ENCODE data around the gene PSMD5. TPM values are rescaled to one million over a fixed set of nuclear protein-coding genes. Genes with fewer than 3 reads are reported as not detected.

PSMD5 gene
- total RNA-seq: 10 to 100 TPM; 23.8 to 46.2 (median 30.9) TPM

DNA sequence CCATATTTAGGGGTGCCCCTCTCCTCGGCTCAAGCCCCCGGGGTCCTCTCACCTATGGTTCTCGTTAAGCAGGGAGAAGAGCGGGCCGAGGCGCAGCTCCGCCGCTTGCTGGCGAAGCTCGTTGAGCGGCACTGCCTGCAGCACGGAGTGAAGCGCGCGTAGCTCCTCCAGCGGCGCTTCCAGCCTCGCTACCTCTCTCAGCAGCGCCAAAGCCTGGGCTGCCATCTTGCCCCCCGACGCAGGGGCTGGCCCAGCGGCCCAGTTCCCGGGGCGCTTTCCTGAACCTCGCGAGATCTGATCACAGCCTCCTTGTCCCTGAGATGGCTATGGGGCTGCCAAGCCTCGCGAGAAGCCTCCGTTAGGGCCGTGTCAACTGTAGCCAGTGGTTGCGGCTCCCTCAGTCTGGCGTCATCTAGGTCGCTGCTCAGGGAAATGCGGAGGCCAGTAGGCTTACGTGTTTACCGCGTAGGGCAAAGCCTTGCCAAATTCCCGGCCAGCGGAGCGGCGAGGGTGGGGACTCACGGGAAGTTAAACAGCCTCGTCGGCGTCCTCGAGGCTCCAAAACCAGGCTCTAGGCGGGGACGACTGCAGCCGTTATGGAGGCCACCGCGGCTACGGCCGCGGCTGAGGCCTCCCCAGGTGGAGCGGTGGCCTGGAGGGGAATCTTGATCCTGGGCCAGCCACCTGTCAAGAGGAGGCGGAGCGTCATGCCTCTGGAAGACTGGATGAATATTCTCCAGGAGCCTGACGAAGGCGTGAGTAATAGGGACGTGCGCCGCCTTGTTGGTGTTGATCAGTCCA is at the start of gene PSMD5:
PSMD5 (minus strand) TSS at position 238 of the 801 bp plus-strand sequence; CDS start at position 225, 13 bp downstream.
- H3K27ac ChIP-seq: peak within 1 kb of the TSS; percentile 91 to 96 (median 94)
- H3K36me3 ChIP-seq: peaks cover 0 to 3% (median 0%) of the 10 kb centered on the region in 3 donors
- H3K4me3 ChIP-seq: peak within 1 kb of the TSS; percentile 77 to 84 (median 80)
- peaks cover 0 to 21% (median 3%) of the 10 kb centered on the region in 4 donors for H3K4me1 ChIP-seq
- H3K9me3 ChIP-seq: no peaks in the 10 kb centered on the region
- no peaks in the 10 kb centered on the region for H3K27me3 ChIP-seq
- peak; percentile 82 to 88 for TF ChIP-seq POLR2A (IDR thresholded peaks at IDR 0.05)
- TF ChIP-seq, protein P1, sequence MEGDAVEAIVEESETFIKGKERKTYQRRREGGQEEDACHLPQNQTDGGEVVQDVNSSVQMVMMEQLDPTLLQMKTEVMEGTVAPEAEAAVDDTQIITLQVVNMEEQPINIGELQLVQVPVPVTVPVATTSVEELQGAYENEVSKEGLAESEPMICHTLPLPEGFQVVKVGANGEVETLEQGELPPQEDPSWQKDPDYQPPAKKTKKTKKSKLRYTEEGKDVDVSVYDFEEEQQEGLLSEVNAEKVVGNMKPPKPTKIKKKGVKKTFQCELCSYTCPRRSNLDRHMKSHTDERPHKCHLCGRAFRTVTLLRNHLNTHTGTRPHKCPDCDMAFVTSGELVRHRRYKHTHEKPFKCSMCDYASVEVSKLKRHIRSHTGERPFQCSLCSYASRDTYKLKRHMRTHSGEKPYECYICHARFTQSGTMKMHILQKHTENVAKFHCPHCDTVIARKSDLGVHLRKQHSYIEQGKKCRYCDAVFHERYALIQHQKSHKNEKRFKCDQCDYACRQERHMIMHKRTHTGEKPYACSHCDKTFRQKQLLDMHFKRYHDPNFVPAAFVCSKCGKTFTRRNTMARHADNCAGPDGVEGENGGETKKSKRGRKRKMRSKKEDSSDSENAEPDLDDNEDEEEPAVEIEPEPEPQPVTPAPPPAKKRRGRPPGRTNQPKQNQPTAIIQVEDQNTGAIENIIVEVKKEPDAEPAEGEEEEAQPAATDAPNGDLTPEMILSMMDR (IDR thresholded peaks at IDR 0.05): peak in 2 of 6 experiments; percentile 2 to 11
- peak; percentile 95 to 99 (median 97) for DNase-seq

DNA sequence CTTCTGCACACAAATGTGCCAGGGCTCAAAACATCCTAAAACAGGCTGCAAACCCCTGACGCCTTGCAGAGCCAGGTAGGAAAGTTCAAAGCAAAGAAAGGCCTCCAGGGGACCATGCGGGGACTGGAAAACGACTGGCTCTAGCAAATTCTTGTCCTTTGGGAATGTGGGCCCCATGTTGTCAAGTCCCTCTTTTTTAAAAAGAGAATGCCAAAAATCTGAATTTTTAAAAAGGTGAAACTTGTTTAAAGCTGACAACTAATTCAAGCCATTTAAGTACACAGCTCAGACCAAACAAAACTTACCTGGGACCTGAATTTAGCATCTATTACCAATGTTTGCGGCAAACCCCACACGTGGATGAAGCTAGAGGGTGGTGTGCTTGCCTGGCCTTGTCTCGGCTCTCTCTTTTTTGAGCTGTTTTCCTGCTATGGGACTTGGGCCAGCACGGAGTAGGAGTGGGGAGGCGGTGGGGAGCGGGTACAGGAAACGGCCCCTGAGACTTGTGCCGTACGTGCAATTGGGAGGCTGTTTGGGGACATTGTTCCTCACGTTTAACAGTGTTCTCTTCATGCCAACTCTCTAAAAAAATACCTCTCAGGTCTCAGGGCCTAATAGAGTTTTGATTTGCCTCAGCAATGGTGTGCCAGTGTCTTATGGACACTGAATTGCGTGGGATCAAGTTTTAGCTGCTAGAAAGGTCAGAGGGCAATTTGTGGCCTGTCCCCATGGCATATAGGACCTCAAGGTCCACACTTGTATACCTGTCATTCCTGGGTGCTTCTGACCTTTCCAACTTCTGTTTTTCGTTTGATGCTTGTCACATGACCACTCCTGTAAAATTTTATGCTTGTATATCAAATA is 49.4 kb upstream of the PSMD5 start:
- Histone ChIP-seq H3K36me3 (no peaks in the 10 kb centered on the region), H3K4me1 (peaks cover 9 to 38% (median 27%) of the 10 kb centered on the region in 4 donors), H3K27ac (peak overlapping the region; percentile 71 to 84 (median 74)), H3K27me3 (no peaks in the 10 kb centered on the region), H3K4me3 (no peak overlapping the region), H3K9me3 (no peaks in the 10 kb centered on the region)
- TF ChIP-seq, protein P1 (IDR thresholded peaks at IDR 0.05): no peak
- no peak for TF ChIP-seq POLR2A (IDR thresholded peaks at IDR 0.05)
- DNase-seq: no peak

DNA sequence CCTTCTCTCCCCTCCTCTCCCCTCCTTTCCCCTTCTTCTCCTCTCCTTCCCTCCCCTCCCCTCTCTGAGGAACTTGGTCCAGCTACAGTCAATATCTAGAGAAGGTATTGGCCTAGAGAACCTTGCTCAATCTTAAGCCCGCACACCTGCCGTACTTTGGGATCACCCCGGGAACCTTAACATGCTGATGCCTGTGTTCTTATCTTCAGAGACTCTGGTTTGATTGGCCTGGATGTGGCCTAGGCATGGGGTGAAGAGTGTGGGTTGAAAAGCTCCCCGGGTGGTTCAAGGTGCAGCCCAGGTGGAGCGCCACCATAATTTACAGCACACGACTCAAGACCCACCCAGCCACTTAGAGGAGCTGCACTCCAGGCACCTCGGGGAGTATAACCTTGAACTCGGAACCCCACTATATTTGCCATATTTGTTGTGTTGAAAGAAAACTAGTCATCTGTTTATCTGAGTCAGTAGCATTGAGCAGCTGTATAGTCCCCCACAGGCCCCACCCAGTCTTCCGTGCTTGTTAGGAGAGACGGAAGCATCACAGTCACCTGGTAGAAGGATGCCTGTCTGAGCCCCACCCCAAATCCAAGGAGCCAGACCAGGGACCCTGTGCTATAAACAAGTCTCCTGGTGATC is 48.6 kb upstream of the PSMD5 start:
- H3K4me1 ChIP-seq: peaks cover 9 to 35% (median 22%) of the 10 kb centered on the region in 4 donors
- H3K36me3 ChIP-seq: no peaks in the 10 kb centered on the region
- TF ChIP-seq, protein P1 (IDR thresholded peaks at IDR 0.05): no peak
- no peak for TF ChIP-seq POLR2A (IDR thresholded peaks at IDR 0.05)
- H3K4me3 ChIP-seq: no peak overlapping the region
- peak overlapping the region; percentile 71 to 84 (median 74) for H3K27ac ChIP-seq
- DNase-seq: peak in 2 of 3 donors; percentile 69 to 75
- no peaks in the 10 kb centered on the region for H3K27me3 ChIP-seq
- H3K9me3 ChIP-seq: no peaks in the 10 kb centered on the region

DNA sequence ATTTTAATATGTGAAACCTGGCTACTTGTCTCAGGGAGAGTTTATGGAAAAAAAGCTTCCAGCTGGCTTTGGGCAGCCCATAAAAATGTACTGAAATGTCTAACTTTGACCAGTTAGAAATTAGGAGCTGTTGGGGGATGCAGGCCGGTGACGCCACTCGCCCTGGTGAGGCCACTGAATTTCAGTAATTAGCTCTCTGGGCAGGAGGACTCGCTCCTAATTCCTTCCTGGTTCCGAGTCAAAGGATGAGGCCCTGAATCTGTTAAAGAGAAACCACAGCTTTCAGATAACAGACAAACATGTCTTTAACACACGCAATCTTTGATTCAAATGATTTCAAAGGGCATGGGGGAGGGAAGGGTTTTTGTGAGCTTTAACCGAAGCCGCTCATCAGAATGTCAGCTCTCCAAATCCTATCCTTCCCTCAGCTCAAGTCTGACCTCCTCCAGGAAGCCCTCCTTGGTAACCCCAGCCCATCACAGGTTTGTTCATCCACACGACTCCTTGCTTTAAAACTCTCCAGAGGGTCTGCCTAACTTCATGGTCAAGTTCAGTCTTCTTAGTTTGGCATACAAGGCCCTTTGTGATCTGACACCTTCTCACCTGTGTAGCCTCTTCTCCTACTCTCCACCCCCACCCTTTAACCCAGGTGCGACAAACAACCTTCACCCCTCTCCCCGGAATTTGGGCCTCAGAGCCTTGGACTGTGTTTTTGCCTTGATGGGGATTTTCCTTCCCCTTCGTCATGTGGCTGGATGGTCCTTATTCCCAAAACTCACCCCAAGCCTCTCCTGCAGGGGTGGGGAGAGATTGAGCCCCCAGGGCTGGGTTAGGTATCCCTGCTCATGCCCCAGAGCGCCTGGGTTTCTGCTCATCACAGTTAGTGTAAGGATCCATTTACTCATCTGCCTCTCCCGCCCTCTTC is 47.9 kb upstream of the PSMD5 start:
- no peak for DNase-seq
- Histone ChIP-seq H3K4me1 (peaks cover 9 to 38% (median 22%) of the 10 kb centered on the region in 4 donors), H3K4me3 (no peak overlapping the region), H3K36me3 (no peaks in the 10 kb centered on the region), H3K27ac (peak overlapping the region; percentile 71 to 84 (median 74)), H3K27me3 (no peaks in the 10 kb centered on the region), H3K9me3 (no peaks in the 10 kb centered on the region)
- TF ChIP-seq POLR2A (IDR thresholded peaks at IDR 0.05): no peak
- TF ChIP-seq, protein P1 (IDR thresholded peaks at IDR 0.05): no peak

All from Peyer's patch (tissue), 4 donors.